Glutamatergic neuron (in vitro differentiated cells): Measurements from ENCODE around the gene CACNA1C. TPM values are rescaled to one million over a fixed set of nuclear protein-coding genes. Genes with fewer than 3 reads are reported as not detected.

Experiments
- DNase-seq: peaks from one replicate; pipeline ENCODE4 v3.0.0; 2022
- H3K27ac Mint-ChIP-seq: one replicate; pipeline ENCODE4 v1.8.0; 2020; ENCODE audit warnings: mild to moderate bottlenecking, mixed read lengths, inconsistent platforms; ENCODE audit not compliant: unreplicated experiment
- H3K27me3 Mint-ChIP-seq: one replicate; pipeline ENCODE4 v1.8.0; 2020; ENCODE audit warnings: mild to moderate bottlenecking, moderate library complexity, mixed read lengths, inconsistent platforms; ENCODE audit not compliant: unreplicated experiment
- H3K36me3 Mint-ChIP-seq: one replicate; pipeline ENCODE4 v1.8.0; 2020; ENCODE audit warnings: mild to moderate bottlenecking, mixed read lengths, inconsistent platforms; ENCODE audit not compliant: unreplicated experiment
- H3K4me1 Mint-ChIP-seq: one replicate; pipeline ENCODE4 v1.8.0; 2020; ENCODE audit warnings: mild to moderate bottlenecking, low read depth, mixed read lengths, inconsistent platforms; ENCODE audit not compliant: unreplicated experiment
- H3K4me3 Mint-ChIP-seq: one replicate; pipeline ENCODE4 v1.8.0; 2020; ENCODE audit warnings: mild to moderate bottlenecking, mixed read lengths, inconsistent platforms; ENCODE audit not compliant: unreplicated experiment
- H3K9me3 Mint-ChIP-seq: one replicate; pipeline ENCODE4 v1.8.0; 2020; ENCODE audit warnings: mild to moderate bottlenecking, moderate library complexity, mixed read lengths, inconsistent platforms; ENCODE audit not compliant: unreplicated experiment
- CTCF ChIP-seq: fragments of 200-600 bp; sonication (generic); IDR thresholded peaks from one replicate; pipeline ENCODE4 v1.5.0; 2021; ENCODE audit not compliant: partially characterized antibody, unreplicated experiment
- total RNA-seq: library from RNA; stranded (reverse); fragmentation: NEBNext Ultra II Directional; extraction: Animal tissue kit (Norgen Biotek cat#: 25700); gene quantifications from one replicate; pipeline ENCODE4 v1.2.1, GENCODE V29; 2021; ENCODE audit not compliant: unreplicated experiment

Gene CACNA1C
- total RNA-seq, 1 donor from 2014 or later, result 11.0 TPM

DNA sequence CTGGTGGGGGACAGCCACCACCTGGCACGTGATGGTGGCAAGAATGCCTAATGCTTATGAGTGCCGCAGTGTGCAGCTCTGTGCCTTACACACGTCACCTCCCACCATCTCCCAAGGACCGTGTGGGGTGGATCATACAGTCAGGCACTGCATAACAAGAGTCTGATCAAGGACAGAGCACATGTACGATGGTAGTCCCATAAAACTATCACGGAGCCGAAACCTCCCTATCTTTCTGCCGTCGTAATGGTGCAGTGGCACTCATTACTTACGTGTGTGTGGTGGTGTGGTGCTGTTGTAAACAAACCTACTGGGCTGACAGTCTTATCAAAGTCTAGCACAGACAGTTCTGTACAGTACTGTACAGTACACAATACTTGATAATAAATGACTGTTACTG, 89.3 kb downstream of the CACNA1C start:
- no peaks in the 10 kb centered on the region for H3K9me3 Mint-ChIP-seq
- H3K27me3 Mint-ChIP-seq, result no peaks in the 10 kb centered on the region
- peaks cover 14% of the 10 kb centered on the region for H3K4me1 Mint-ChIP-seq
- no peak for DNase-seq
- no peak overlapping the region for H3K4me3 Mint-ChIP-seq
- no peak overlapping the region for H3K27ac Mint-ChIP-seq
- TF ChIP-seq CTCF, result no peak
- peaks cover 7% of the 10 kb centered on the region for H3K36me3 Mint-ChIP-seq

- Mint-ChIP-seq H3K4me3 (no peak overlapping the region), H3K9me3 (no peaks in the 10 kb centered on the region), H3K4me1 (peaks cover 14% of the 10 kb centered on the region), H3K27ac (no peak overlapping the region), H3K36me3 (peaks cover 17% of the 10 kb centered on the region), H3K27me3 (no peaks in the 10 kb centered on the region)
- no peak for DNase-seq
- no peak for TF ChIP-seq CTCF
These were observed 92.2 kb downstream of the CACNA1C start for GRCh38 chr12:2144951-2145350.

DNA sequence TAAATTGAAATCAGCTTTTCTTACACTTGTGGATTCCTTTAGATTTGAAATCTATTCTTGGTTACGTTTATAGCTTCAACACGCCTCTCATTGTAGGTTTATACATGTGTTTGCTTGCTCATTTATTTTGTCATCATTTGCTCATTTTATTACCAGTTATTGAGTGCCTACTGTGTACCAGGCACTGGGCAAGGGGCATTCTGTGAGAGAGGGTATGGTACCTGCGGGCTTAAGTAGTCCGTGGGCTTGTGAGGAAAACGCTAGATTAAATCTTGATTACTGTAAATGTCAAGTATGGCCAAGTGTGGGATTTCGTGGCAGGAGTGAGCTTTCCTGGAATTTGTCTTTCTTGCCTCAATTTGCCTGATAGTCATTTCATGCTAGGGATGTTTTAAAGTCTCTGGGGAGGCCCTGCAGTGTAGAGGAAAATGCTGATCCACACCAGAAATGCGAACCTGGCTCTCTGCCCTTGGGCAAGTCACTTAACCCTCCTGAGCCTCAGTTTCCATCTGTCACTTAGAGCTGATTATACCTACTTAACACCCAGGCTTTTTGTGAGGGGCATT, 92.7 kb downstream of the CACNA1C start:
- Mint-ChIP-seq H3K27me3 (no peaks in the 10 kb centered on the region), H3K27ac (no peak overlapping the region), H3K4me3 (no peak overlapping the region), H3K36me3 (peaks cover 17% of the 10 kb centered on the region), H3K4me1 (peaks cover 14% of the 10 kb centered on the region), H3K9me3 (no peaks in the 10 kb centered on the region)
- no peak for DNase-seq
- TF ChIP-seq CTCF, result no peak

DNA sequence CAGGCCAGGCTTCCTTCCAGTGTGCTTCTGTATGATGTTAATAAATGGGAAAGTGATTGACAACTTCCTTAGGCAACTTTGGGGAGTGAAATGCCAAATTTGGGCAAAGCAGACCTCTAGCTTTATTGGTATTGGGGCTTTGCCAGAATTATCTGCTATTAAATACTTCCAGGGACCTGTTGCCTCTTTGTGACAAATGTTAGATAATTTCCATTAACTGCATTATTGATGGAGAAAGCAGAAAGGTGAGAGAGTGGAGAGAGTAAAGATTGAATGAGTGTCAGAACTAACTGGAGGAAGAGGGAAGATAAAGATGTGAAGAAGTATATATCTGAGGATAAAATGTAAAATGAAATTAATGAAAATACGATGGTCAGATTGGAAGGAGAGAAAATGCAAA, 94.5 kb downstream of the CACNA1C start:
- Mint-ChIP-seq H3K4me3 (no peak overlapping the region), H3K27me3 (no peaks in the 10 kb centered on the region), H3K36me3 (peaks cover 14% of the 10 kb centered on the region), H3K9me3 (no peaks in the 10 kb centered on the region), H3K4me1 (peaks cover 14% of the 10 kb centered on the region), H3K27ac (no peak overlapping the region)
- no peak for TF ChIP-seq CTCF
- no peak for DNase-seq

GRCh38 chr12:2149091-2149490, 96.3 kb downstream of the CACNA1C start:
- Mint-ChIP-seq H3K27ac (no peak overlapping the region), H3K36me3 (peaks cover 11% of the 10 kb centered on the region), H3K9me3 (no peaks in the 10 kb centered on the region), H3K4me1 (peaks cover 17% of the 10 kb centered on the region), H3K27me3 (no peaks in the 10 kb centered on the region), H3K4me3 (no peak overlapping the region)
- no peak for TF ChIP-seq CTCF
- DNase-seq, result no peak
